GM18519 (cell line): ENCODE data around the gene ANO7.

Experiments
- ATAC-seq: cut with Tn5 transposase; IDR thresholded peaks from one replicate; pipeline ENCODE4 v1.9.1; 2021; ENCODE audit warnings: mild to moderate bottlenecking, moderate library complexity; ENCODE audit not compliant: unreplicated experiment, low FRiP score

Gene ANO7

GRCh38 chr2:241207151-241207550 lies 18.7 kb downstream of the ANO7 start:
- no peak for ATAC-seq

GRCh38 chr2:241207641-241208040 lies 19.2 kb downstream of the ANO7 start:
- ATAC-seq, result no peak

GRCh38 chr2:241208058-241208457 lies 19.6 kb downstream of the ANO7 start:
- no peak for ATAC-seq

- no peak for ATAC-seq
Observed at GRCh38 chr2:241209271-241209670, 20.8 kb downstream of the ANO7 start.

GRCh38 chr2:241211276-241211675 lies 22.8 kb downstream of the ANO7 start:
- no peak for ATAC-seq

GRCh38 chr2:241213041-241213440 lies 24.6 kb downstream of the ANO7 start:
- ATAC-seq, result no peak

- no peak for ATAC-seq
Observed at GRCh38 chr2:241213567-241213966, 25.1 kb downstream of the ANO7 start.

GRCh38 chr2:241214209-241214608 lies 25.7 kb downstream of the ANO7 start:
- ATAC-seq, result no peak

GRCh38 chr2:241214766-241215165 lies 26.3 kb downstream of the ANO7 start:
- no peak for ATAC-seq

- ATAC-seq, result no peak
Observed at GRCh38 chr2:241215421-241215820, 26.9 kb downstream of the ANO7 start.

GRCh38 chr2:241216211-241216761 lies 27.8 kb downstream of the ANO7 start:
- ATAC-seq, result no peak

GRCh38 chr2:241217320-241218031 lies 29.0 kb downstream of the ANO7 start:
- ATAC-seq, result no peak

- ATAC-seq, result no peak
Observed at GRCh38 chr2:241218131-241219029, 29.9 kb downstream of the ANO7 start.

- ATAC-seq, result no peak
Observed at GRCh38 chr2:241219030-241219382, 30.5 kb downstream of the ANO7 start.

- ATAC-seq, result no peak
Observed at GRCh38 chr2:241219856-241220356, 31.4 kb downstream of the ANO7 start.

GRCh38 chr2:241223211-241224017 lies 34.9 kb downstream of the ANO7 start:
- no peak for ATAC-seq

GRCh38 chr2:241224018-241224850 lies 35.8 kb downstream of the ANO7 start:
- ATAC-seq, result no peak

- ATAC-seq, result no peak
Observed at GRCh38 chr2:241224851-241225438, 36.5 kb downstream of the ANO7 start.

GRCh38 chr2:241225545-241225944 lies 37.1 kb downstream of the ANO7 start:
- no peak for ATAC-seq
